Stimulated activated CD8-positive, alpha-beta memory T cell treated with anti-CD3 and anti-CD28 coated beads, Interleukin-15, amount 100 ng/mL, for 4 hours (primary cell): Measurements from ENCODE around the gene ZFP3.
"Not testable (repeated sequence)": the region's sequence is repeated elsewhere in the genome, so short reads cannot be mapped to it uniquely, and the experiment has no call there.

ENCODE experiments used
- DNase-seq, 2 donors: peaks; one replicate each; pipeline ENCODE4 v3.0.0-alpha.2; 2020; ENCODE audit warnings: low read depth in 2 of 2

ZFP3 gene

DNA sequence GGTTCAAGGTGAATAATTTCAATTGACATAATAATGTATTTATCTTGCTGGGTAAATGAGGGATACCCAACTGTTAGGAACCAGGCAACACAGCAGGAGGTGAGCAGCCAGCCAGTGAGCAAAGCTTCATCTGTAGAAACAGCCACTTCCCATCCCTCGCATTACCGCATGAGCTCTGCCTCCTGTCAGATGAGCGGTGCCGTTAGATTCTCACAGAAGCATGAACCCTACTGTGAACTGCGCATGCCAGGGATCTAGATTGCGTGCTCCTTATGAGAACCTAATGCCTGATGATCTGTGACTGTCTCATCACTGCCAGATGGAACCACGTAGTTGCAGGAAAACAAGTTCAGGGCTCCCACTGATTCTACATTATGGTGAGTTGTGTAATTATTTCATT, 46.6 kb downstream of the ZFP3 start:
- not testable (repeated sequence) for DNase-seq

- no peak for DNase-seq
Observed at GRCh38 chr17:5126719-5127488, 48.6 kb downstream of the ZFP3 start.

DNA sequence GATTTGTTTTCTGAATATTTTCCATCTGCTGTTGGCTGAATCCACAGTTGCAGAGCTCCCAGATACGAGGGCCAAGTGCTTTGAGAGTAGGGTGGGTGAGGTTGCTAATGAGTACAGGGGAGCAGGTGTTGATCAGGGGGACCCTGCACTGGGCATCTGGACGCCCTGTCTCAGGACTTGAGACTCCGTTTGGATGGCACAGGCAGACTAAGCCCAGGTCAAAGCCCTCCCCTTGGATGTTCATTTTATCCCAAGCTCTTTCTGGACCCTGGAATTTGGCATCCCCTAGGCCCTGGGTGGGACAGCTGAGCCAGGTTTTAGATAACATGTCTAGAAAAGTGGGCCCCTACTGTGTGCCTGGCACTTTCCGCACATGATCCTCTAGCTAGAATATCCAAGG, 49.6 kb downstream of the ZFP3 start:
- no peak for DNase-seq

GRCh38 chr17:5128387-5128786, 50.1 kb downstream of the ZFP3 start:
- DNase-seq: not testable (repeated sequence)

- no peak for DNase-seq
Observed at GRCh38 chr17:5128905-5129535, 50.8 kb downstream of the ZFP3 start.

GRCh38 chr17:5129770-5130169, 51.5 kb downstream of the ZFP3 start:
- DNase-seq: not testable (repeated sequence)

DNA sequence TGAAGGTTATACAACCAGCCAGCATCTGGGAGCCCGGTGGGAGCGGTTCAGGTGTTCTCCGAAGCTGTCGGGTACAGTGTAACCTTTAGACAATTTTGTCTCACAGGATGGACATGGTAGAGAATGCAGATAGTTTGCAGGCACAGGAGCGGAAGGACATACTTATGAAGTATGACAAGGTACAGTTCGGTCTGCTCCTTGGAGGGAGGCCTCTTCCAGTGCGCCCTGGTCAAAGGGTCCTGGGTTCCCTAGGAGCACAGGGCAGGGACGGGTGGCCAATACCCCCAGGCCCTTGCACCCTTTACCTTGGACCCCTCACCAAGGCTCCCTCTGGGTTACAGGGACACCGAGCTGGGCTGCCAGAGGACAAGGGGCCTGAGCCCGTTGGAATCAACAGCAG, 52.0 kb downstream of the ZFP3 start:
- not testable (repeated sequence) for DNase-seq

DNA sequence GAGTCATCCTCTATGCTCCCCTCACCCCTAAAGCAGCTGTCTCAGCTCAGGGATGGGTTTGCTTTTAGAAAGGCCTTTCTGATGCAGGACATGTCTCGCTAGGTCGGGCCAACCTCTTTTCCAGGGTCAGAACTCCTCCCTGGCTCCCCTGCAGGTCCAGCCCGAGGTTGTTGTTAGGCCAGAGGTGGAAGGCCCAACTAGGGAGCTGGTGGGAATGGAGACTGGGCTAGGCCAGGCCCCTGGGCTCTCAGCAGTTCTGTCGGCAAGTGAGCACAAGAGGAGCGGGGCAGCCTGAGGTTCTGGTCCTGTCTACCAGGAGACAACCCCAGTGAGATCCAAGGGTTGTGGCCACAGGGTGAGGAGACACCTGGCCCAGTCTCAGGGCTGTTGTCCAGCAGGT, 52.4 kb downstream of the ZFP3 start:
- not testable (repeated sequence) for DNase-seq

DNA sequence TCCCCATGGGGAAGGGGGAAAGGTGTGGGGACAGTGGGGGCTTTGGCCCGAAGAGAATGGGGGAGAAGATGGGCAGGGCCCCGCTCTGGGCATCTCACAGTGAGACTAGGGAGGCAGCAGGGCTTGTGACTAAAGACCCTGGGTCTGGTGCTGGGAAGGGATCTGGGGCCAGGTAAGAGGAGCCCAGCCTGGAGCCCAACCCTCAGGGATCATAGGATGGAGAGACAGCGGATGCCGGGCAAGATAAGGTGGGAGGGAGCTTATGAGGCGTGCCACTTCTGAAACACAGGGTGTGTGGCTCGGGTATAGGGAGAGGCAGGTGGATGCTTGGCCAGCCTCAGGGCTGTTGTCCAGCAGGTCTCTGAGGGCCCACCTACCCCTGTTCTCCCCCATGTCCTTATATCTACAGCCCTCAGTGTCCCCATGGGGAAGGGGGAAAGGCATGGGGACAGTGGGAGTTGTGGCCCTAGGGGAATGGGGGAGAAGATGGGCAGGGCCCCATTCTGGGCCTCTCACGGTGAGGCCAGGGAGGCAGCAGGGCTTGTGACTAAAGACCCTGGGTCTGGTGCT, 53.0 kb downstream of the ZFP3 start:
- DNase-seq: no peak

GRCh38 chr17:5131799-5132502, 53.7 kb downstream of the ZFP3 start:
- DNase-seq: not testable (repeated sequence)

- not testable (repeated sequence) for DNase-seq
Observed at GRCh38 chr17:5132503-5133225, 54.4 kb downstream of the ZFP3 start.

DNA sequence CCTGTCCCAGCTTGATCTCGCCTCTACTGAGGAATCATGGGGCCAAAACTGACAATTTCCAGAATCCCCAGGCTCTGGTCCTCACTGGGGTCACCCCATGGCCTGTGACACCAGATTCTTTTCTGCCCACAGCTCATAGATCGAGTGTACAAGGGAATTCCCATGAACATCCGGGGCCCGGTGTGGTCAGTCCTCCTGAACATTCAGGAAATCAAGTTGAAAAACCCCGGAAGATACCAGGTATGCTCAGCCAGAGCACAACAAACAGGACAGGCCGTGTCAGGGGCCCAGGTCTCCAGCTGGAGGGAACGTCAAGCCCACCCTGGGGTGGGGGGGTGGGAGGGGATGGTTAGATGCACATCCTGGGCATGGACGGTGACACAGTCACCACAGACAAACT, 55.0 kb downstream of the ZFP3 start:
- no peak for DNase-seq

DNA sequence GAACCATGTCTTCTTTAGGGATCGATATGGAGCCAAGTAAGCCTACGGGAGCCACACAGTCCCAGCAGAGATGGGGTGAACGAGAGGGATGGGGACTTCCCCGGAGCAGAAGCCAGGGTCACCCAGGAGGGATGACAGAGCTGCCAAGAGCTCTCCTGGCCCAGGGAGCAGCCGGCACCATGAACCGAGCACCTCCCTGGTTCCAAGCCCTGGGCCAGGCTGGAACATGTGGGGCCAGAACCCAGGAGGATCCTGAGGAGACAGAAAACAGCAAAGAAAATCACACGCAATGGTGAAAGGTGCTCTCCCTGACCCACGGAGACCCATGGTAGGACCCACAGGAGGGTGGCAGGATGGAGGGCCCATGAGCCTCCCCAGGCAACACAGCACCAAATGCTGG, 55.7 kb downstream of the ZFP3 start:
- not testable (repeated sequence) for DNase-seq

- not testable (repeated sequence) for DNase-seq
Observed at GRCh38 chr17:5134571-5134970, 56.3 kb downstream of the ZFP3 start.

DNA sequence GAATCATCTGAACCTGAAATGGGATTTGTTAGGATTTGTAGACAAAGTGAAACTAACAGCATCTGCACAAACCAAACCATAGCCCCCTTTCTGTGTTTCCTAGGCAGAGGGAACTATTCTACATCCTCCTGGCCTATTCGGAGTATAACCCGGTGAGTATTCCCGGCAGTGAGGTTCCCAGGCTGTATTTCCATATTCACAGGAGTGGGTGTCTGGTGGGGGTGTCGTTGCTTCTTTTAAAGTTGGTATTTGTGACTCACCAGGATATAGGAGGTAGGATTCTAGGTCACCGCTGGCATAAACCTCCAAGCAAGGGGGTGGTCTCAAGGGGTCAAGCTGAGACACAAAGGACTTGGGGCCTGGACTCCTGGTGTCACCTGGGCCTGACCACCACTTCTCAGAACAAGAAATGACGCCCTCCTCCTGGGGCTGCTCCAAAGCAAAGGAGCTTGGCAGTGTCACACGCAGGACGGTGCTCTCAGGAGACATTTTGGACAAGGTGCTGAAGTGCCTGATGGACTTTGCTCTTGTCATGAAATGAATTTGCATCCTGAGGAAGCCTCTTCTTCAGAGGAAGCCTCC, 57.0 kb downstream of the ZFP3 start:
- not testable (repeated sequence) for DNase-seq

GRCh38 chr17:5135726-5136579, 57.7 kb downstream of the ZFP3 start:
- no peak for DNase-seq

GRCh38 chr17:5136580-5137412, 58.5 kb downstream of the ZFP3 start:
- not testable (repeated sequence) for DNase-seq

- DNase-seq: not testable (repeated sequence)
Observed at GRCh38 chr17:5137511-5138197, 59.4 kb downstream of the ZFP3 start.

DNA sequence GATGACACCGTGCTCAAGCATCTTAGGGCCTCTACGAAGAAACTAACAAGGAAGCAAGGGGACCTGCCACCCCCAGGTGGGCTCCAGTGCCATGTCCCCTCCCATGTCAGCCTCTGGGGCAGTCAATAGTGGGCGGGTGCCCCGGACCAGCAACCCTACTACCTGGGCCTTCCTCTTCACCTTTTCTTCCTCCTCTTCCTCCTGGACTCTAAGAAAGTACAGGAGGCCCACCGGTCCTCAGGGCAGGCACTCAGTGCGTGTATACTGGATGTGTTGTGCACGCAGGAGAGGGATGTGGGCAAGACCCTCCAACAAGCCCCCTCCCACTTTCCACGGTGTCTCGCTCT, 59.9 kb downstream of the ZFP3 start:
- not testable (repeated sequence) for DNase-seq
